ENCODE measurements around the gene GPR180. TPM values are rescaled to one million over a fixed set of nuclear protein-coding genes. Genes with fewer than 3 reads are reported as not detected.
A peak's percentile ranks its signal among the peaks of the same experiment; 100 is the strongest.

The GPR180 gene
- total RNA-seq (2014; rRNA removed; shearing (Covaris generic)) = 6.6 and 7.3 TPM in 2 replicates
- 6.5 and 8.7 TPM in 2 replicates for polyA plus RNA-seq (2014; cell fraction: nucleus; rRNA removed)

- peak; percentile 97 for DNase-seq (ENCODE audit: extremely low read depth, low read depth)
Measured at GRCh38 chr13:94601446-94602431, at the start of gene GPR180. Gene GPR180, plus strand, starts transcription at chr13:94601857. Its CDS starts 71 bp downstream, at chr13:94601928.

GRCh38 chr13:94552095-94552494 lies 49.6 kb upstream of the GPR180 start:
- DNase-seq (ENCODE audit: extremely low read depth, low read depth) = no peak

- DNase-seq (ENCODE audit: extremely low read depth, low read depth) = no peak
Measured at GRCh38 chr13:94553766-94554165, 47.9 kb upstream of the GPR180 start.

- no peak for DNase-seq (ENCODE audit: extremely low read depth, low read depth)
Measured at GRCh38 chr13:94556041-94556440, 45.6 kb upstream of the GPR180 start.

GRCh38 chr13:94556621-94557020 lies 45.0 kb upstream of the GPR180 start:
- no peak for DNase-seq (ENCODE audit: extremely low read depth, low read depth)

- no peak for DNase-seq (ENCODE audit: extremely low read depth, low read depth)
Measured at GRCh38 chr13:94557684-94558235, 43.9 kb upstream of the GPR180 start.

- DNase-seq (ENCODE audit: extremely low read depth, low read depth) = no peak
Measured at GRCh38 chr13:94558716-94559115, 42.9 kb upstream of the GPR180 start.

- no peak for DNase-seq (ENCODE audit: extremely low read depth, low read depth)
Measured at GRCh38 chr13:94559222-94559795, 42.3 kb upstream of the GPR180 start.

GRCh38 chr13:94560116-94560515 lies 41.5 kb upstream of the GPR180 start:
- no peak for DNase-seq (ENCODE audit: extremely low read depth, low read depth)

- no peak for DNase-seq (ENCODE audit: extremely low read depth, low read depth)
Measured at GRCh38 chr13:94561126-94561525, 40.5 kb upstream of the GPR180 start.

GRCh38 chr13:94567581-94567980 lies 34.1 kb upstream of the GPR180 start:
- no peak for DNase-seq (ENCODE audit: extremely low read depth, low read depth)

GRCh38 chr13:94568443-94568842 lies 33.2 kb upstream of the GPR180 start:
- DNase-seq (ENCODE audit: extremely low read depth, low read depth) = no peak

- no peak for DNase-seq (ENCODE audit: extremely low read depth, low read depth)
Measured at GRCh38 chr13:94569615-94570014, 32.0 kb upstream of the GPR180 start.

GRCh38 chr13:94579063-94579462 lies 22.6 kb upstream of the GPR180 start:
- no peak for DNase-seq (ENCODE audit: extremely low read depth, low read depth)

- no peak for DNase-seq (ENCODE audit: extremely low read depth, low read depth)
Measured at GRCh38 chr13:94583926-94584325, 17.7 kb upstream of the GPR180 start.

- no peak for DNase-seq (ENCODE audit: extremely low read depth, low read depth)
Measured at GRCh38 chr13:94585543-94586101, 16.0 kb upstream of the GPR180 start.

- DNase-seq (ENCODE audit: extremely low read depth, low read depth) = no peak
Measured at GRCh38 chr13:94586371-94586770, 15.3 kb upstream of the GPR180 start.

GRCh38 chr13:94588541-94588940 lies 13.1 kb upstream of the GPR180 start:
- DNase-seq (ENCODE audit: extremely low read depth, low read depth) = no peak

GRCh38 chr13:94590744-94591143 lies 10.9 kb upstream of the GPR180 start:
- no peak for DNase-seq (ENCODE audit: extremely low read depth, low read depth)

GRCh38 chr13:94595001-94595949 lies 6.4 kb upstream of the GPR180 start:
- no peak for DNase-seq (ENCODE audit: extremely low read depth, low read depth)

Data from NCI-H460 (cell line).